Omental fat pad (tissue), 4 donors: ENCODE results near the gene COX7A1. TPM values are rescaled to one million over a fixed set of nuclear protein-coding genes. Genes with fewer than 3 reads are reported as not detected.
A peak's percentile ranks its signal among the peaks of the same experiment; 100 is the strongest.

ENCODE experiments used
- ATAC-seq: fragments of 150-250 bp; one replicate; pipeline ENCODE4 v1.9.1; 2016; ENCODE audit warnings: mild to moderate bottlenecking, moderate library complexity; ENCODE audit not compliant: low FRiP score
- DNase-seq: peaks from one replicate; pipeline ENCODE4 v3.0.0-alpha.2; 2019; ENCODE audit warnings: low spot score
- CTCF ChIP-seq, 3 donors: fragments of 450-650 bp; IDR thresholded peaks; one replicate each; pipeline ENCODE4 v1.5.1; 2016 to 2017; ENCODE audit warnings: antibody characterized with exemption in 3 of 3, mild to moderate bottlenecking in 3 of 3, moderate library complexity in 2 of 3
- total RNA-seq, 4 donors: library from RNA; depleted of rRNA; stranded (reverse); fragments of >200 nt; gene quantifications; one replicate each; pipeline ENCODE4 v1.1.0, GENCODE V29; 2016

The COX7A1 gene
- total RNA-seq, 4 donors from 2014 or later, result 25.1 to 60.3 (median 43.9) TPM

- DNase-seq, result no peak
- ATAC-seq, result peak; percentile 31
- no peak for TF ChIP-seq CTCF (IDR thresholded peaks at IDR 0.05)
Observed at GRCh38 chr19:36151144-36152018, 866 bp downstream of the COX7A1 start.

- ATAC-seq (no peak), DNase-seq (no peak)
- no peak for TF ChIP-seq CTCF (IDR thresholded peaks at IDR 0.05)
Observed at GRCh38 chr19:36150586-36150985, 1.7 kb downstream of the COX7A1 start.

DNA sequence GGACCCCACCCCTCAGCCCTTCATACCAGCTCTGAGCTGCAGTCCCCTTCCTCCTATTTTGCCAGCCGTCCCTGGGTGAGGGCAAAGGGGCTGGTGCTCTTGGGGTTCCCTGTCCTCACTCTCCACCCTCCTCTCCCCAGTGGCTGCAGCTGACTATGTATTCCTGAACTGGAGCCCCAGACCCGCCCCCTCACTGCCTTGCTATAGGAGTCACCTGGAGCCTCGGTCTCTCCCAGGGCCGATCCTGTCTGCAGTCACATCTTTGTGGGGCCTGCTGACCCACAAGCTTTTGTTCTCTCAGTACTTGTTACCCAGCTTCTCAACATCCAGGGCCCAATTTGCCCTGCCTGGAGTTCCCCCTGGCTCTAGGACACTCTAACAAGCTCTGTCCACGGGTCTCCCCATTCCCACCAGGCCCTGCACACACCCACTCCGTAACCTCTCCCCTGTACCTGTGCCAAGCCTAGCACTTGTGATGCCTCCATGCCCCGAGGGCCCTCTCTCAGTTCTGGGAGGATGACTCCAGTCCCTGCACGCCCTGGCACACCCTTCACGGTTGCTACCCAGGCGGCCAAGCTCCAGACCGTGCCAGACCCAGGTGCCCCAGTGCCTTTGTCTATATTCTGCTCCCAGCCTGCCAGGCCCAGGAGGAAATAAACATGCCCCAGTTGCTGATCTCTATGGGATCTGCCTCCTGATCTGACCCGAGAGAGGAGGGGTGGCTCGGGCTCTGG, 2.4 kb downstream of the COX7A1 start:
- no peak for TF ChIP-seq CTCF (IDR thresholded peaks at IDR 0.05)
- ATAC-seq (no peak), DNase-seq (no peak)

DNA sequence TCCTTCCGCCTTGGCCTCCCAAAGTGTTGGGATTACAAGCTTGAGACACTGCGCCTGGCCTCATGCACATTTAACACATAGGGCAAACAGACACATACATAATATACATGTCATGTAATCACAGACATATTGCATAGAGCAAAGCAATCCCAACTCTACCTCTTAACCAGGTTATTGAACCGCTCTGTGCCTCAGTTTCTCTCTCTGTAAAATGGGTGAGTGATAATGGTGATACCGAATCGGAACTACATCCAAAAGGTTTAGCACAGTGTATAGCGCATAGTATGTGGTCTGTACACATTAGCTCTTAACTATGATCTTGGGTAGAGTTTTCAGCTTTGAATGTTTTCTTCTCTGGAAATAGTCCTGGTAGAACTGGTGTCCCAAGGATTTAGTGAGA, 7.6 kb downstream of the COX7A1 start:
- ATAC-seq (no peak), DNase-seq (no peak)
- TF ChIP-seq CTCF (IDR thresholded peaks at IDR 0.05), result no peak

- DNase-seq (no peak), ATAC-seq (no peak)
- TF ChIP-seq CTCF (IDR thresholded peaks at IDR 0.05), result no peak
Observed at GRCh38 chr19:36142496-36142895, 9.8 kb downstream of the COX7A1 start.

DNA sequence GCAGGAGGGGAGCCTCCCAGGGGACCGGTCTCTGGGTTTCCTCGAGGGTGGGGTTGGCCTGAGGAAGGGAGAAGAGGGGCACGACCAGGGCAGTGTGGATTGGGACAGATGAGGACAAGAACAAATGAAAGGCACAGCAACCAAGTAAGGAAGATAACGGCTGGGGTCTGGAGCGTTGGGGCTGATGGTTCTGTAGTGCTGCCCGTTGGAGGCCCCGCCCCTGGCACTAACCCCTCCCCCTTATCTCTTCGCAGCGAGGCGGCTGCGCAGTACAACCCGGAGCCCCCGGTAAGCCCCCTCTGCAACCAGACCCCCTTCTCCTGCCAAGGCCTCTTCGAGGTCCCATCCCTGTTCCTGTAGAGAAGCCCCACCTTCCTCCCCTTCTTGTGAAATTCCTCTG, 10.2 kb downstream of the COX7A1 start:
- ATAC-seq, result no peak
- TF ChIP-seq CTCF (IDR thresholded peaks at IDR 0.05), result no peak
- DNase-seq, result no peak
